Lower leg skin (tissue), 3 donors: ENCODE measurements around the gene RNASE7.

Source experiments
- POLR2A ChIP-seq, 2 donors: fragments of 450-650 bp; IDR thresholded peaks; one replicate each; pipeline ENCODE4 v1.6.1; 2016 to 2017; ENCODE audit warnings: antibody characterized with exemption in 2 of 2, mild to moderate bottlenecking in 1 of 2, moderate library complexity in 1 of 2
- TF ChIP-seq, protein P1 (sequence below), 3 donors: fragments of 450-650 bp; IDR thresholded peaks; one replicate each; pipeline ENCODE4 v1.5.1; 2016; ENCODE audit warnings: antibody characterized with exemption in 3 of 3, mild to moderate bottlenecking in 3 of 3, moderate library complexity in 2 of 3

DNA sequence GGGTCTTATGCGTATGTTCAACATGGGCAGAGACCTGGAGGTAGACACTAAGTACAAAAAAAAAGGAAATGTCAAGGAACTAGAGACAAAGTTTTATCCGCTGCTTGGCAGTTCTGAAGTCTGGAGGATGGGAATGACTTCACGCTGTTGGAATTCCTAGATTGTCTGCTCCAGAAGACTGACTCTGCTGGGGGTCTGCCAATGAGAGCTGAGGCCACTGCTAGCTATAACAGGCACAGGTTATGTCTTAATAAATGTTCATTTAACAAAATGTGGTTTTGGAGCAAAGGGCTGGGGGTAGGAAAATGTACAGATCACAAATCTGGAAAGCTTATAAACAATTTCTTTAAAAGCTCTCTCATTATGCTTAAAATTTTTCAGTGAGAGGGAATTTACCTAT, 21.3 kb downstream of the RNASE7 start:
- TF ChIP-seq, protein P1, sequence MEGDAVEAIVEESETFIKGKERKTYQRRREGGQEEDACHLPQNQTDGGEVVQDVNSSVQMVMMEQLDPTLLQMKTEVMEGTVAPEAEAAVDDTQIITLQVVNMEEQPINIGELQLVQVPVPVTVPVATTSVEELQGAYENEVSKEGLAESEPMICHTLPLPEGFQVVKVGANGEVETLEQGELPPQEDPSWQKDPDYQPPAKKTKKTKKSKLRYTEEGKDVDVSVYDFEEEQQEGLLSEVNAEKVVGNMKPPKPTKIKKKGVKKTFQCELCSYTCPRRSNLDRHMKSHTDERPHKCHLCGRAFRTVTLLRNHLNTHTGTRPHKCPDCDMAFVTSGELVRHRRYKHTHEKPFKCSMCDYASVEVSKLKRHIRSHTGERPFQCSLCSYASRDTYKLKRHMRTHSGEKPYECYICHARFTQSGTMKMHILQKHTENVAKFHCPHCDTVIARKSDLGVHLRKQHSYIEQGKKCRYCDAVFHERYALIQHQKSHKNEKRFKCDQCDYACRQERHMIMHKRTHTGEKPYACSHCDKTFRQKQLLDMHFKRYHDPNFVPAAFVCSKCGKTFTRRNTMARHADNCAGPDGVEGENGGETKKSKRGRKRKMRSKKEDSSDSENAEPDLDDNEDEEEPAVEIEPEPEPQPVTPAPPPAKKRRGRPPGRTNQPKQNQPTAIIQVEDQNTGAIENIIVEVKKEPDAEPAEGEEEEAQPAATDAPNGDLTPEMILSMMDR (IDR thresholded peaks at IDR 0.05), result no peak
- no peak for TF ChIP-seq POLR2A (IDR thresholded peaks at IDR 0.05)
